Neuronal stem cell (in vitro differentiated cells): Measurements from ENCODE around the gene KATNB1.

Experiments
- DNase-seq: peaks from one replicate; pipeline ENCODE4 v3.0.0-alpha.2; 2013; ENCODE audit warnings: low spot score
- H2AFZ ChIP-seq: one replicate; pipeline ENCODE4 v1.6.1; 2013; ENCODE audit warnings: mild to moderate bottlenecking, low read length, inconsistent platforms
- H2AK5ac ChIP-seq: 2 replicates; pipeline ENCODE4 v1.6.1; 2013; ENCODE audit warnings: low read depth, mild to moderate bottlenecking, inconsistent platforms, low read length, moderate library complexity, mixed read lengths
- H2BK120ac ChIP-seq: 2 replicates; pipeline ENCODE4 v1.6.1; 2013; ENCODE audit warnings: low read depth, mild to moderate bottlenecking, inconsistent platforms, low read length, moderate library complexity, mixed read lengths
- H2BK12ac ChIP-seq: one replicate; pipeline ENCODE4 v1.6.1; 2013; ENCODE audit warnings: low read length, inconsistent platforms
- H2BK15ac ChIP-seq: 2 replicates; pipeline ENCODE4 v1.6.1; 2013; ENCODE audit warnings: mild to moderate bottlenecking, low read length, inconsistent platforms, mixed read lengths
- H2BK5ac ChIP-seq: one replicate; pipeline ENCODE4 v1.6.1; 2013; ENCODE audit warnings: inconsistent platforms, mild to moderate bottlenecking, low read length, moderate library complexity
- H3K14ac ChIP-seq: one replicate; pipeline ENCODE4 v1.6.1; 2013; ENCODE audit warnings: low read length, inconsistent platforms
- H3K18ac ChIP-seq: 2 replicates; pipeline ENCODE4 v1.6.1; 2013; ENCODE audit warnings: low read length, inconsistent platforms
- H3K23ac ChIP-seq: 2 replicates; pipeline ENCODE4 v1.6.1; 2013; ENCODE audit warnings: low read depth, mild to moderate bottlenecking, mixed read lengths, low read length, inconsistent platforms; ENCODE audit not compliant: poor library complexity
- H3K27ac ChIP-seq: replicated peaks from 3 replicates; pipeline ENCODE4 v1.5.1; 2013; ENCODE audit warnings: low read length, inconsistent platforms
- H3K27me3 ChIP-seq, 3 experiments: 2 replicates each; pipeline ENCODE4 v1.6.1; 2013; ENCODE audit warnings: low read length in 3 of 3, mild to moderate bottlenecking in 2 of 3, inconsistent platforms in 1 of 3, low read depth in 1 of 3, mixed read lengths in 1 of 3, moderate library complexity in 1 of 3; ENCODE audit not compliant: control insufficient read depth in 3 of 3, insufficient read depth in 3 of 3
- H3K36me3 ChIP-seq, 2 donors: replicated peaks in 1 of 2; 2 replicates each; pipeline ENCODE4 v1.6.1; 2013; ENCODE audit warnings: low read length in 2 of 2; ENCODE audit not compliant: control insufficient read depth in 2 of 2, insufficient read depth in 2 of 2
- H3K4ac ChIP-seq: 2 replicates; pipeline ENCODE4 v1.6.1; 2013; ENCODE audit warnings: inconsistent platforms, mild to moderate bottlenecking, low read length, moderate library complexity
- H3K4me1 ChIP-seq, 2 donors: 1 replicate in 1 of 2; 2 replicates in 1 of 2; pipeline ENCODE4 v1.6.1; 2013; ENCODE audit warnings: low read length in 2 of 2, low read depth in 1 of 2; ENCODE audit not compliant: control insufficient read depth in 2 of 2, insufficient read depth in 1 of 2
- H3K4me2 ChIP-seq: one replicate; pipeline ENCODE4 v1.6.1; 2013; ENCODE audit warnings: mild to moderate bottlenecking, low read length, inconsistent platforms; ENCODE audit not compliant: insufficient read depth, poor library complexity, severe bottlenecking
- H3K4me3 ChIP-seq, 2 donors: 2 replicates each; pipeline ENCODE4 v1.5.1; 2013; ENCODE audit warnings: low read length in 2 of 2, mild to moderate bottlenecking in 2 of 2, inconsistent platforms in 1 of 2, moderate library complexity in 1 of 2
- H3K79me1 ChIP-seq: one replicate; pipeline ENCODE4 v1.6.1; 2013; ENCODE audit warnings: low read depth, mild to moderate bottlenecking, inconsistent platforms, low read length, moderate library complexity
- H3K9ac ChIP-seq: one replicate; pipeline ENCODE4 v1.6.1; 2013; ENCODE audit warnings: mild to moderate bottlenecking, low read depth, low read length, inconsistent platforms; ENCODE audit not compliant: poor library complexity
- H3K9me3 ChIP-seq, 2 donors: replicated peaks in 1 of 2; 2 replicates each; pipeline versions ENCODE3 to v1.6.1; 2013; ENCODE audit warnings: low read length in 2 of 2, mild to moderate bottlenecking in 2 of 2, inconsistent platforms in 1 of 2, low read depth in 1 of 2, mixed read lengths in 1 of 2, moderate library complexity in 1 of 2; ENCODE audit not compliant: control insufficient read depth in 2 of 2, insufficient read depth in 1 of 2
- H4K8ac ChIP-seq: one replicate; pipeline ENCODE4 v1.6.1; 2013; ENCODE audit warnings: low read depth, mild to moderate bottlenecking, inconsistent platforms, low read length, moderate library complexity
- H4K91ac ChIP-seq: one replicate; pipeline ENCODE4 v1.6.1; 2013; ENCODE audit warnings: low read length, low read depth, mild to moderate bottlenecking, inconsistent platforms; ENCODE audit not compliant: poor library complexity
- WGBS, 2 donors: extraction: QIAGEN DNeasy Blood & Tissue Kit; methylation state at CpG; one replicate each; pipeline ENCODE4 v1.1.7; 2013; ENCODE audit warnings: missing lambda C conversion rate in 2 of 2, mixed read lengths in 1 of 2; ENCODE audit not compliant: insufficient read length in 2 of 2, insufficient replicate concordance in 1 of 2; ENCODE audit errors: extremely low coverage in 2 of 2; 5-methylcytosine and 5-hydroxymethylcytosine counted together

Gene KATNB1

GRCh38 chr16:57800200-57801097 lies 64.9 kb downstream of the KATNB1 start:
- no peak for DNase-seq

GRCh38 chr16:57801098-57801808 lies 65.7 kb downstream of the KATNB1 start:
- Histone ChIP-seq H3K18ac (peak overlapping the region; percentile 1), H3K4me1 (peaks cover 25 to 32% of the 10 kb centered on the region in 2 donors), H3K36me3 (no peaks in the 10 kb centered on the region), H3K9me3 (no peaks in the 10 kb centered on the region), H2AFZ (peak overlapping the region; percentile 95), H3K9ac (peak overlapping the region; percentile 33), H2AK5ac (no peak overlapping the region), H3K4ac (no peak overlapping the region), H3K23ac (peak overlapping the region; percentile 29), H3K14ac (peak overlapping the region; percentile 25), H4K8ac (no peak overlapping the region), H2BK15ac (peak overlapping the region; percentile 50), H3K4me3 (peak overlapping the region; percentile 4 to 59), H2BK5ac (no peak overlapping the region), H3K4me2 (peak overlapping the region; percentile 95), H3K27me3 (peaks cover 0 to 45% (median 4%) of the 10 kb centered on the region in 3 experiments), H2BK12ac (no peak overlapping the region), H3K27ac (no peak overlapping the region), H4K91ac (no peak overlapping the region), H2BK120ac (no peak overlapping the region), H3K79me1 (no peaks in the 10 kb centered on the region)
- no CpG with 5 or more reads among the region's 5 CpGs for WGBS, 2 donors
- DNase-seq = no peak

More at GRCh38 chr16:57800200-57801097, 64.9 kb downstream of the KATNB1 start:
- Histone ChIP-seq H3K23ac (peak overlapping the region; percentile 48), H3K4me2 (no peak overlapping the region), H3K9ac (peak overlapping the region; percentile 54), H3K14ac (no peak overlapping the region), H2BK120ac (peak overlapping the region; percentile 52), H2AFZ (no peak overlapping the region), H2BK15ac (no peak overlapping the region), H3K9me3 (no peaks in the 10 kb centered on the region), H3K4ac (no peak overlapping the region), H2AK5ac (peak overlapping the region; percentile 42), H4K91ac (no peak overlapping the region), H3K4me1 (peaks cover 25 to 33% of the 10 kb centered on the region in 2 donors), H4K8ac (no peak overlapping the region), H3K27me3 (peaks cover 0 to 45% (median 0%) of the 10 kb centered on the region in 3 experiments), H3K4me3 (no peak overlapping the region), H2BK5ac (no peak overlapping the region), H3K36me3 (no peaks in the 10 kb centered on the region), H3K27ac (no peak overlapping the region), H3K18ac (peak overlapping the region; percentile 92), H2BK12ac (peak overlapping the region; percentile 46), H3K79me1 (no peaks in the 10 kb centered on the region)
- no CpG with 5 or more reads among the region's 12 CpGs for WGBS, 2 donors

- H3K9me3 ChIP-seq = no peaks in the 10 kb centered on the region
- H3K27ac ChIP-seq = no peak overlapping the region
- H4K91ac ChIP-seq = no peak overlapping the region
- peaks cover 25 to 32% of the 10 kb centered on the region in 2 donors for H3K4me1 ChIP-seq
- no CpG with 5 or more reads among the region's 45 CpGs for WGBS, 2 donors
- no peak overlapping the region for H2AK5ac ChIP-seq
- H3K14ac ChIP-seq = no peak overlapping the region
- H3K9ac ChIP-seq = peak overlapping the region; percentile 38
- H3K18ac ChIP-seq = peak overlapping the region; percentile 92
- peak overlapping the region; percentile 59 to 80 for H3K4me3 ChIP-seq
- peaks cover 0 to 44% (median 7%) of the 10 kb centered on the region in 3 experiments for H3K27me3 ChIP-seq
- peak overlapping the region; percentile 80 for H3K23ac ChIP-seq
- no peaks in the 10 kb centered on the region for H3K36me3 ChIP-seq
- peak overlapping the region; percentile 95 for H2AFZ ChIP-seq
- H2BK12ac ChIP-seq = no peak overlapping the region
- no peak overlapping the region for H4K8ac ChIP-seq
- H3K4me2 ChIP-seq = peak overlapping the region; percentile 95
- no peak for DNase-seq
- peak overlapping the region; percentile 50 for H2BK15ac ChIP-seq
- no peak overlapping the region for H3K4ac ChIP-seq
- peak overlapping the region; percentile 62 for H2BK120ac ChIP-seq
- no peaks in the 10 kb centered on the region for H3K79me1 ChIP-seq
- no peak overlapping the region for H2BK5ac ChIP-seq
These were observed 66.3 kb downstream of the KATNB1 start for GRCh38 chr16:57801809-57802340.
